Calu3 (cell line): ENCODE data around the gene IFITM2. TPM values are rescaled to one million over a fixed set of nuclear protein-coding genes. Genes with fewer than 3 reads are reported as not detected.
"Not testable (repeated sequence)": the region's sequence is repeated elsewhere in the genome, so short reads cannot be mapped to it uniquely, and the experiment has no call there.

Experiments
- BruUV-seq: library from RNA; stranded (reverse); fragments of 400-500 nt; replicated peaks from 2 replicates; lab custom pipeline; 2021; lab: Mats Ljungman, UMichigan
- CTCF ChIA-PET: fragments of 300-600 bp; sonication (Branson Sonifier 250); formaldehyde crosslinking; loops from one replicate; lab custom pipeline; 2022; ENCODE audit warnings: antibody characterized with exemption; lab: Charles Lee
- DNase-seq: peaks from one replicate; pipeline ENCODE4 v3.0.0; 2022
- H3K27ac Mint-ChIP-seq: one replicate; pipeline ENCODE4 v1.8.0; 2022; ENCODE audit warnings: mixed read lengths; ENCODE audit not compliant: unreplicated experiment
- H3K27me3 Mint-ChIP-seq: one replicate; pipeline ENCODE4 v1.8.0; 2022; ENCODE audit warnings: mixed read lengths; ENCODE audit not compliant: unreplicated experiment
- H3K36me3 Mint-ChIP-seq: one replicate; pipeline ENCODE4 v1.8.0; 2022; ENCODE audit warnings: mild to moderate bottlenecking, moderate library complexity, mixed read lengths; ENCODE audit not compliant: insufficient read depth, unreplicated experiment
- H3K4me1 Mint-ChIP-seq: one replicate; pipeline ENCODE4 v1.8.0; 2022; ENCODE audit warnings: mild to moderate bottlenecking, low read depth, mixed read lengths; ENCODE audit not compliant: unreplicated experiment
- H3K4me3 Mint-ChIP-seq: one replicate; pipeline ENCODE4 v1.8.0; 2022; ENCODE audit warnings: mild to moderate bottlenecking, low read depth, moderate library complexity, mixed read lengths; ENCODE audit not compliant: unreplicated experiment
- H3K9me3 Mint-ChIP-seq: one replicate; pipeline ENCODE4 v1.8.0; 2022; ENCODE audit warnings: low read depth, mixed read lengths; ENCODE audit not compliant: unreplicated experiment
- intact Hi-C: fragments of 100-400 bp; cut with micrococcal nuclease; formaldehyde crosslinking; loops from one replicate; pipeline ENCODE4 v1.10.0; 2022; ENCODE audit not compliant: unreplicated experiment
- total RNA-seq: library from RNA; stranded (reverse); gene quantifications from 2 replicates; pipeline ENCODE4 v1.2.3, GENCODE V29; 2022
- TF ChIP-seq, protein P1 (sequence below): fragments of 200-600 bp; IDR thresholded peaks from one replicate; pipeline ENCODE4 v1.8.0; 2022; ENCODE audit warnings: antibody characterized with exemption; ENCODE audit not compliant: unreplicated experiment

IFITM2 gene
- total RNA-seq, 1 experiment from 2014 or later = 29.1 TPM

DNA sequence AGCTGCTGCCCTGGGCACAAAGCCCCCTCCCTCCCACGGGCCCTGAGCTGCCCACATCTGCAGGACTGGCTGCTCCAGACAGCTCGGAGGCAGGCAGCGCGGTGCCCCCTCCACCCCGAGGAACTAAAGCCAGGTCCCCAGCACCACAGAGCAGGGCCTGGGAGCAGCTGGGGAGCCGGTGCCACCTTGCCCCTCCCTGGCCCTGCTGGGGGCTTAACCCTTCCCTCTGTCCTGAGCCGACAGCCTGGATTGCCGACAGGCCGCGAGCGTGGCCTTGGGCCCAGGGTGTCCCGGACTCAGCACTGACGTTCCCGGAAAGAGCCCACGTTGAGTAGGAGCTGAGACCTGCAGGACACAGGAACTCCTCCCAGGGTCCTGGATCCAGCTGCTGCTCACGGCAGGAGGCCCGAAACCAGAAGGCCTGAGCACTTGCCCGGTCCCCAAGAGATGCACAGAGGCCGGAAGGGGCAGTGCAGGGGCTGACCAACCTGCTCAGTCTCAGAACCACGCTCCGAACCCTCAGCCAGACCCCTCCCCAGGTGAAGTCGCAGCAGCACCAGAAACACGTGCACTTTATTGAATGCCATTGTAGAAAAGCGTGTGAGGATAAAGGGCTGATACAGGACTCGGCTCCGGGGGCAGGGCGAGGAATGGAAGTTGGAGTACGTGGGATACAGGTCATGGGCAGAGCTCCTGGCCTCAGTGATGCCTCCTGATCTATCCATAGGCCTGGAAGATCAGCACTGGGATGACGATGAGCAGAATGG, 11.7 kb downstream of the IFITM2 start:
- Mint-ChIP-seq H3K27ac (peak overlapping the region; percentile 31), H3K27me3 (peaks cover 26% of the 10 kb centered on the region), H3K36me3 (peaks cover 13% of the 10 kb centered on the region), H3K4me1 (peaks cover 19% of the 10 kb centered on the region), H3K4me3 (peak overlapping the region; percentile 80)
- H3K9me3 Mint-ChIP-seq, BruUV-seq, DNase-seq, intact Hi-C loops: not testable (repeated sequence)
- CTCF ChIA-PET = interaction anchor here (0.6 kb wide), 1 partner anchor 10 kb away, joined by 3 read pairs; no protein-coding TSS in a partner anchor

DNA sequence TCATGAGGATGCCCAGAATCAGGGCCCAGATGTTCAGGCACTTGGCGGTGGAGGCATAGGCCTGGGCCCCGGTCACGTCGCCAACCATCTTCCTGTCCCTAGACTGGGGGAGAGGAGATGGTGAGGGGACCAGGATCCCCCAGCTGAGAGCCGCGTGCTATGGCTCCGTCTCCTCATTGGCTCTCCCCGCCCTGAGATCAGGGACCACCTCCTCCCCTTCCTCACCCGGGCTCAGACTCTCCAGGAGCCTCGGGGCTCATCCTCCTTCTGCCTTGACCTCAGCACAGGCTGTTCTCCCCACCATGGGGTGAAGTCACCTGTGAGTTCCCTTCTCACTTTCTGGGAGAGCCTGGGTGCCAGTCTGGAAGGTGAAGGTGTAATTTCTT, 12.3 kb downstream of the IFITM2 start:
- CTCF ChIA-PET, BruUV-seq, H3K9me3 Mint-ChIP-seq, DNase-seq: not testable (repeated sequence)
- H3K4me3 Mint-ChIP-seq = peak overlapping the region; percentile 80
- peak overlapping the region; percentile 45 for H3K27ac Mint-ChIP-seq
- intact Hi-C loops = loop anchor here (1.0 kb wide), 1 partner anchor 13 kb away; the partner anchor contains the start of gene IFITM2
- H3K36me3 Mint-ChIP-seq = peaks cover 13% of the 10 kb centered on the region
- H3K27me3 Mint-ChIP-seq = peaks cover 20% of the 10 kb centered on the region
- peaks cover 16% of the 10 kb centered on the region for H3K4me1 Mint-ChIP-seq

DNA sequence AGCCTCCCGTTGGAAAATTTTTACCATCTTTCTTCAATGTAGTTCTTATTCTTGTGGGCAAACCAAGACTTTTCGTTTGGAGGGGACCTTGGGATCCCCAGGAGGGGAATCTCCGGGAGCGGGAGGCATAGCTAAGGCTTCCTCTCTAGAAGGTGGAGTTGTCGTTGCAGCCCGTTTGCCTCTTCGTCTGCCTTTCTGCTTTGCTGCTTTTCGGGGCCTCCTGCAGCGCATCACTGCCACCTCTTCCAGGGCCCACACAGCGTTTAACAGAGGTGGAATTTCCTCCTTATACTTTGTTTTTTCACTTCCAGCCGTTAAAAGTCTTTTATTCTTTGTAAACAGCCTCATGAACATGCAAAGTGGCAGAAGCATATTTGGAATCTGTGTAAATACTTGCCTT, 16.5 kb downstream of the IFITM2 start:
- TF ChIP-seq, protein P1, sequence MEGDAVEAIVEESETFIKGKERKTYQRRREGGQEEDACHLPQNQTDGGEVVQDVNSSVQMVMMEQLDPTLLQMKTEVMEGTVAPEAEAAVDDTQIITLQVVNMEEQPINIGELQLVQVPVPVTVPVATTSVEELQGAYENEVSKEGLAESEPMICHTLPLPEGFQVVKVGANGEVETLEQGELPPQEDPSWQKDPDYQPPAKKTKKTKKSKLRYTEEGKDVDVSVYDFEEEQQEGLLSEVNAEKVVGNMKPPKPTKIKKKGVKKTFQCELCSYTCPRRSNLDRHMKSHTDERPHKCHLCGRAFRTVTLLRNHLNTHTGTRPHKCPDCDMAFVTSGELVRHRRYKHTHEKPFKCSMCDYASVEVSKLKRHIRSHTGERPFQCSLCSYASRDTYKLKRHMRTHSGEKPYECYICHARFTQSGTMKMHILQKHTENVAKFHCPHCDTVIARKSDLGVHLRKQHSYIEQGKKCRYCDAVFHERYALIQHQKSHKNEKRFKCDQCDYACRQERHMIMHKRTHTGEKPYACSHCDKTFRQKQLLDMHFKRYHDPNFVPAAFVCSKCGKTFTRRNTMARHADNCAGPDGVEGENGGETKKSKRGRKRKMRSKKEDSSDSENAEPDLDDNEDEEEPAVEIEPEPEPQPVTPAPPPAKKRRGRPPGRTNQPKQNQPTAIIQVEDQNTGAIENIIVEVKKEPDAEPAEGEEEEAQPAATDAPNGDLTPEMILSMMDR = no peak
- intact Hi-C loops = no loop called here
- no peak for DNase-seq
- H3K27me3 Mint-ChIP-seq = peaks cover 17% of the 10 kb centered on the region
- no peak overlapping the region for H3K27ac Mint-ChIP-seq
- peaks cover 16% of the 10 kb centered on the region for H3K4me1 Mint-ChIP-seq
- no peaks in the 10 kb centered on the region for H3K9me3 Mint-ChIP-seq
- H3K4me3 Mint-ChIP-seq = no peak overlapping the region
- peaks cover 16% of the 10 kb centered on the region for H3K36me3 Mint-ChIP-seq
- no TSS peak for BruUV-seq
- CTCF ChIA-PET = no interaction called here

DNA sequence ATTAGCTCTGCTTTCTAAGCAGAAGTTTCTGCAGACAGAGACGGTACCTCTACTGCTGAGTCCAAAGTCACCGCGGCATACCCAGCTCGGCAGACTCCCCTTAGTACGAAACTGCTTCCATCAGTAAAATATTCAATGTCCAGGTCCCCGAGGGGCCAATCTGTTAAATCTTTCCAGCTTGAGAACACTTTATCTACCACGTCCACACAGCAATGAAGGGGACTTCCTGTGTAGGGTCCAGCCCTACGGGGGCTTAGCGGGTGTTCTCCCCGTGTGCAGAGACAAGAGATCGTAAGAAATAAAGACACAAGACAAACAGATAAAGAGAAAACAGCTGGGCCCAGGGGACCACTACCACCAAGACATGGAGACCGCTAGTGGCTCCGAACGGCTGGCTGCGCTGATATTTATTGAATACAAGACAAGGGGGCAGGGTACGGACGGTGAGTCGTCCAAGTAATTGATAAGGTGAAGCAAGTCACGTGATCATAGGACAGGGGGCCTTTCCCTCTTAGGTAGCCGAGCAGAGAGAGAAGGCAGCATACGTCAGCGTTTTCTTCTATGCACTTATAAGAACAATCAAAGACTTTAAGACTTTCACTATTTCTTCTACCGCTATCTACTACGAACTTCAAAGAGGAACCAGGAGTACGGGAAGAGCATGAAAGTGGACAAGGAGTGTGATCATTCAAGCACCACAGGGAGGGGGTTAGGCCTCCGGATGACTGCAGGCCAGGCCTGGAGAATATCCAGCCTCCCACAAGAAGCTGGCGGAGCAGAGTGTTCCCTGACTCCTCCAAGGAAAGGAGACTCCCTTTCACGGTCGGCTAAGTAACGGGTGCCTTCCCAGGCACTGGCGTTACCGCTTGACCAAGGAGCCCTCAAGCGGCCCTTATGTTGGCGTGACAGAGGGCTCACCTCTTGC, 17.2 kb downstream of the IFITM2 start:
- DNase-seq, BruUV-seq, H3K9me3 Mint-ChIP-seq, H3K4me1 Mint-ChIP-seq, H3K4me3 Mint-ChIP-seq, CTCF ChIA-PET, H3K27ac Mint-ChIP-seq, intact Hi-C loops: not testable (repeated sequence)
- peaks cover 17% of the 10 kb centered on the region for H3K27me3 Mint-ChIP-seq
- peaks cover 11% of the 10 kb centered on the region for H3K36me3 Mint-ChIP-seq

DNA sequence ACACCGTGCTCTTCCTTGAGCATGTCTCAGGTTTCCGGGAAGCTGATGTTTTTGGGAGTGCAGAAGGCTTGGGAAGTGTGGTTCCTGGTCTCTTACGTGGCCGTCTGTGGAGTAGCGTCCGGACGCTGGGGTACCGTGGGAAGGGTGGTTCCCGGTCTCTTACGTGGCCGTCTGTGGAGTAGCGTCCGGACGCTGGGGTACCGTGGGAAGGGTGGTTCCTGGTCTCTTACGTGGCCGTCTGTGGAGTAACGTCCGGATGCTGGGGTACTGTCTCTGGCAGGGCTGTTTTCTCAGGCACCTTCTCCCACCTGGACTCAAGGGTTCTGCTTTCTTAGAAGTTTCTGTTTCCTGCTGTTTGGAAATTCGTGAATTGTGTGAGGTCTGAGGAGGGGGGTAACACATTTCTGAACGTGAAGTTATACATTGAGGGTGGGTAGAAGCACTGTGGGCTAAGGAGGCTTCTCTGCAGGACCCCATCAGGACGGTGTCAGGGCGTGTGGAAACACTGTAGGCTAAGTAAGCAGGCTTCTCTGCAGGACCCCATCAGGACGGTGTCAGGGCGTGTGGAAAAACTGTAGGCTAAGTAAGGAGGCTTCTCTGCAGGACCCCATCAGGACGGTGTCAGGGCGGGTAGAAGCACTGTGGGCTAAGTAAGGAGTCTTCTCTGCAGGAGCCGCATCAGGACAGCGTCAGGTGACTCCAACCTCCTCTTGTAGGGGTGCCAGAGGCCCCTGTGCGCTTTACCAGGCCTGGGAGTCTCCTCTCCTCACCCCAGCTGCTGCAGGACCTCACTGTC, 18.4 kb downstream of the IFITM2 start:
- no peak for DNase-seq
- Mint-ChIP-seq H3K9me3 (no peaks in the 10 kb centered on the region), H3K36me3 (peaks cover 4% of the 10 kb centered on the region), H3K27ac (no peak overlapping the region), H3K4me1 (no peaks in the 10 kb centered on the region), H3K4me3 (no peak overlapping the region), H3K27me3 (peaks cover 21% of the 10 kb centered on the region)
- CTCF ChIA-PET = interaction anchor here (0.7 kb wide), 1 partner anchor 46 kb away, joined by 3 read pairs; no protein-coding TSS in a partner anchor
- no TSS peak for BruUV-seq
- intact Hi-C loops = no loop called here
- TF ChIP-seq, protein P1 = no peak
